PFSK-1 (cell line): ENCODE data around the gene PRPF39.

Source experiments
- FOXP2 ChIP-seq: optimal IDR thresholded peaks from 2 replicates; pipeline ENCODE3; 2011; ENCODE audit warnings: borderline replicate concordance, control low read depth, inconsistent platforms; ENCODE audit not compliant: insufficient read depth; ENCODE audit errors: extremely low read length, extremely low read depth
- POLR2AphosphoS5 ChIP-seq: IDR thresholded peaks from 2 replicates; pipeline ENCODE4 v1.6.1; 2012; ENCODE audit warnings: low read depth, mild to moderate bottlenecking, control low read depth, low read length, moderate library complexity
- SIN3A ChIP-seq: IDR thresholded peaks from 2 replicates; pipeline ENCODE4 v1.6.1; 2012; ENCODE audit warnings: mild to moderate bottlenecking, low read length, moderate library complexity, borderline replicate concordance; ENCODE audit not compliant: insufficient read depth
- TAF1 ChIP-seq: IDR thresholded peaks from 2 replicates; pipeline ENCODE4 v1.6.1; 2012; ENCODE audit warnings: low read length, control low read depth, borderline replicate concordance; ENCODE audit not compliant: insufficient read depth
- TF ChIP-seq, protein P1 (sequence below), 2 experiments: IDR thresholded peaks; 2 replicates each; pipeline versions ENCODE4 v1.6.1 to v1.8.0; 2011 to 2012; ENCODE audit warnings: low read depth in 2 of 2, low read length in 2 of 2, control low read depth in 1 of 2, inconsistent platforms in 1 of 2, mild to moderate bottlenecking in 1 of 2, moderate library complexity in 1 of 2; ENCODE audit not compliant: insufficient read depth in 1 of 2

Gene PRPF39

DNA sequence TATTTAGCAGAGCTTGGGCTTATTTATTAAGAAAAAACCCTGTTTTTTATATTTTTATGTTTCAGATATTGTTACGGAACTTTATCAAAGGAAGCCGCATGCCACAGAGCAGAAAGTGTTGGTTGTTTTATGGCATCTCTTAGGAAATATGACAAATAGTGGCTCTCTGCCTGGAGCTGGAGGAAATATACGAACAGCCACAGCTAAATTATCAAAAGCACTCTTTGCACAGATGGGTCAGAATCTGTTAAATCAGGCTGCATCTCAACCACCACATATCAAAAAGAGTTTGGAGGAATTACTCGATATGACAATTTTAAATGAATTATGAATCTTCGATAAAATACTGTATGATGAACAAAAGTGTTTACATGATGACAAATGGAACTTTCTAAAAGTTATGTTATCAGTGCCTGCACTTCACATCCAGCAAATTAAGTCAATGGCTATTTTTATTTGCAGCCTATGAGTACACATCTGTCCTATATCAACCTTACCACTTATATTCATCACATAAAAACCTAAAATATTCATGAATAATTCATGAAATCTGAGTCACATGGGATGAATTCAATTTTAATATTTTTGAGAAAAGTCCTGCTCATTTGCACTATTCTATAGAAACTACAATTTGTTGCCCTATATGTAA lies 10.6 kb upstream of the PRPF39 start:
- no peak for TF ChIP-seq SIN3A
- no peak for TF ChIP-seq POLR2AphosphoS5
- TF ChIP-seq, protein P1, sequence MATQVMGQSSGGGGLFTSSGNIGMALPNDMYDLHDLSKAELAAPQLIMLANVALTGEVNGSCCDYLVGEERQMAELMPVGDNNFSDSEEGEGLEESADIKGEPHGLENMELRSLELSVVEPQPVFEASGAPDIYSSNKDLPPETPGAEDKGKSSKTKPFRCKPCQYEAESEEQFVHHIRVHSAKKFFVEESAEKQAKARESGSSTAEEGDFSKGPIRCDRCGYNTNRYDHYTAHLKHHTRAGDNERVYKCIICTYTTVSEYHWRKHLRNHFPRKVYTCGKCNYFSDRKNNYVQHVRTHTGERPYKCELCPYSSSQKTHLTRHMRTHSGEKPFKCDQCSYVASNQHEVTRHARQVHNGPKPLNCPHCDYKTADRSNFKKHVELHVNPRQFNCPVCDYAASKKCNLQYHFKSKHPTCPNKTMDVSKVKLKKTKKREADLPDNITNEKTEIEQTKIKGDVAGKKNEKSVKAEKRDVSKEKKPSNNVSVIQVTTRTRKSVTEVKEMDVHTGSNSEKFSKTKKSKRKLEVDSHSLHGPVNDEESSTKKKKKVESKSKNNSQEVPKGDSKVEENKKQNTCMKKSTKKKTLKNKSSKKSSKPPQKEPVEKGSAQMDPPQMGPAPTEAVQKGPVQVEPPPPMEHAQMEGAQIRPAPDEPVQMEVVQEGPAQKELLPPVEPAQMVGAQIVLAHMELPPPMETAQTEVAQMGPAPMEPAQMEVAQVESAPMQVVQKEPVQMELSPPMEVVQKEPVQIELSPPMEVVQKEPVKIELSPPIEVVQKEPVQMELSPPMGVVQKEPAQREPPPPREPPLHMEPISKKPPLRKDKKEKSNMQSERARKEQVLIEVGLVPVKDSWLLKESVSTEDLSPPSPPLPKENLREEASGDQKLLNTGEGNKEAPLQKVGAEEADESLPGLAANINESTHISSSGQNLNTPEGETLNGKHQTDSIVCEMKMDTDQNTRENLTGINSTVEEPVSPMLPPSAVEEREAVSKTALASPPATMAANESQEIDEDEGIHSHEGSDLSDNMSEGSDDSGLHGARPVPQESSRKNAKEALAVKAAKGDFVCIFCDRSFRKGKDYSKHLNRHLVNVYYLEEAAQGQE (IDR thresholded peaks at IDR 0.05; ENCODE audit: insufficient read depth in 1 of 2, low read depth in 2 of 2, low read length in 2 of 2), result no peak
- TF ChIP-seq FOXP2, result no peak
- no peak for TF ChIP-seq TAF1

DNA sequence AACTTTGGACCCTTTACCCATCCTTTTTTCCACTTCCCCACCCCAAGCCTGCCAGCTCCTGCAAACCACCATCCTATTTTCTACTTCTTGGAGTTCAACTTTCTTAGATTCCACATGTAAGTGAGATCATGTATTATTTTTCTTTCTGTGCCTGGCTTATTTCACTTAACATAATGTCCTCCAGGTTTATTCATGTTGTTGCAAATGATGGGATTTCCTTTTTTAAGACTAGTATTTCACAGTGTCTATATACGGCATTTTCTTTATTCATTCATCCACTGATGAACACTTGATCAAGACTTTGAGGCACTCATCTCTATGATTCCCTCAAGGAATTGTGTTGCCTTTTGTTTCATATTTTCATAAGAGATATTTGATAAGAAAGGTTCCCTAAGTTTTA lies 5.6 kb upstream of the PRPF39 start:
- TF ChIP-seq POLR2AphosphoS5 (no peak), TAF1 (no peak), SIN3A (no peak), FOXP2 (no peak)
- TF ChIP-seq, protein P1 (IDR thresholded peaks at IDR 0.05; ENCODE audit: insufficient read depth in 1 of 2, low read depth in 2 of 2, low read length in 2 of 2), result no peak

DNA sequence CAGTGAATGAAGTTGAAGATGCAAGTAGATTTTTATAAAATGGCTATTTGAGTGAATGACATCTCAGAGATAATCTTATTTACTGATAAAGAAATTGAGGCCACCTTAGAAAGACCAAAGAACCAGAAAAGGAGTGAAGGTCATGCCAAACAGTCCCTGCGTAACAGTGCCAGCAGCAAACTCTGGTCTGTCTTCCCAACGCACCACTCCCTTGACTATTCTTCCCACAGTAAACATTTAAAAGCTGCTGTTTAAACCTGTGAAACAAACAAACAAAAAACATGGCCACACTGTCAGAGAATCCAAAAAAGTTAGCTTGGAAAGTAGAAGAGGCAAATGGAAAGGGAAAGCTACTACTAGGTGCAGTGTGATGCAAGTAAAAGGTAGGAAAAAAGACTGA lies 1.5 kb upstream of the PRPF39 start:
- TF ChIP-seq POLR2AphosphoS5 (no peak), FOXP2 (no peak), TAF1 (no peak), SIN3A (no peak)
- TF ChIP-seq, protein P1 (IDR thresholded peaks at IDR 0.05; ENCODE audit: insufficient read depth in 1 of 2, low read depth in 2 of 2, low read length in 2 of 2), result no peak

GRCh38 chr14:45083617-45083975 lies 320 bp upstream of the PRPF39 start:
- TF ChIP-seq POLR2AphosphoS5 (no peak), SIN3A (no peak), TAF1 (no peak)
- TF ChIP-seq, protein P1 (IDR thresholded peaks at IDR 0.05; ENCODE audit: insufficient read depth in 1 of 2, low read depth in 2 of 2, low read length in 2 of 2), result no peak

- TF ChIP-seq POLR2AphosphoS5, result no peak
- TF ChIP-seq TAF1, result no peak
- TF ChIP-seq SIN3A, result no peak
- TF ChIP-seq, protein P1 (IDR thresholded peaks at IDR 0.05; ENCODE audit: insufficient read depth in 1 of 2, low read depth in 2 of 2, low read length in 2 of 2), result no peak
- TF ChIP-seq FOXP2, result no peak
These were observed 1.0 kb downstream of the PRPF39 start for GRCh38 chr14:45084946-45085346.
